AG09319 (cell line): ENCODE results near the gene SLC25A34.
"Not testable (repeated sequence)": the region's sequence is repeated elsewhere in the genome, so short reads cannot be mapped to it uniquely, and the experiment has no call there.

ENCODE experiments used
- DNase-seq: peaks from one replicate; pipeline ENCODE4 v3.0.0-alpha.2; 2010; ENCODE audit warnings: low read depth; ENCODE audit errors: extremely low read depth
- TF ChIP-seq, protein P1 (sequence below): IDR thresholded peaks from 2 replicates; pipeline ENCODE4 v1.5.1; 2011; ENCODE audit warnings: low read depth, mild to moderate bottlenecking, inconsistent platforms, low read length, moderate library complexity

The SLC25A34 gene

GRCh38 chr1:15696956-15697521 is 39.0 kb upstream of the SLC25A34 start:
- TF ChIP-seq, protein P1, sequence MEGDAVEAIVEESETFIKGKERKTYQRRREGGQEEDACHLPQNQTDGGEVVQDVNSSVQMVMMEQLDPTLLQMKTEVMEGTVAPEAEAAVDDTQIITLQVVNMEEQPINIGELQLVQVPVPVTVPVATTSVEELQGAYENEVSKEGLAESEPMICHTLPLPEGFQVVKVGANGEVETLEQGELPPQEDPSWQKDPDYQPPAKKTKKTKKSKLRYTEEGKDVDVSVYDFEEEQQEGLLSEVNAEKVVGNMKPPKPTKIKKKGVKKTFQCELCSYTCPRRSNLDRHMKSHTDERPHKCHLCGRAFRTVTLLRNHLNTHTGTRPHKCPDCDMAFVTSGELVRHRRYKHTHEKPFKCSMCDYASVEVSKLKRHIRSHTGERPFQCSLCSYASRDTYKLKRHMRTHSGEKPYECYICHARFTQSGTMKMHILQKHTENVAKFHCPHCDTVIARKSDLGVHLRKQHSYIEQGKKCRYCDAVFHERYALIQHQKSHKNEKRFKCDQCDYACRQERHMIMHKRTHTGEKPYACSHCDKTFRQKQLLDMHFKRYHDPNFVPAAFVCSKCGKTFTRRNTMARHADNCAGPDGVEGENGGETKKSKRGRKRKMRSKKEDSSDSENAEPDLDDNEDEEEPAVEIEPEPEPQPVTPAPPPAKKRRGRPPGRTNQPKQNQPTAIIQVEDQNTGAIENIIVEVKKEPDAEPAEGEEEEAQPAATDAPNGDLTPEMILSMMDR, result no peak
- DNase-seq, result no peak

- DNase-seq, result no peak
- TF ChIP-seq, protein P1, result no peak
Measured at GRCh38 chr1:15698201-15698600, 37.9 kb upstream of the SLC25A34 start.

- DNase-seq, result not testable (repeated sequence)
Measured at GRCh38 chr1:15699321-15699720, 36.7 kb upstream of the SLC25A34 start.

GRCh38 chr1:15700508-15700907 is 35.5 kb upstream of the SLC25A34 start:
- DNase-seq, result no peak
- TF ChIP-seq, protein P1, result no peak

DNA sequence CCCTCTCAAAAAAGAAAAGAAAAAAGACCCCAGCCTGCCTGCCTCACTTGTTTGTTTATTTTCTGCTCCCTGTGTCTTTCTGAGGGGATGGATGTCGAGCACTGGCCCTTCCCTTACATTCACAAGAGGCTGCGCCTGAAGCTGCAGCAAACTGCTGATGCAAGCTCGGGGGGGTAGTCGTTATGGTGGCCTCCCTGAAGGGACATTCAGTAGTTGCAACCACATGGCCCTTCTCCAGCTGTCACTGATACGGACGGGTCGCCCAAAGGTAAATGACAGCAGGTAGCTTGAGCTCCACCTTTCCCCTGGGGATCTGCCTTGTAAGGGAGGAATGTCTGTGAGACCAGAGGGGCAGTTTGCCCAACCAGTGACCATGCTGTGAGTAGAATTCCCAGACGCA is 34.3 kb upstream of the SLC25A34 start:
- DNase-seq, result no peak
- TF ChIP-seq, protein P1, result no peak

GRCh38 chr1:15702722-15703550 is 33.1 kb upstream of the SLC25A34 start:
- TF ChIP-seq, protein P1, result peak; percentile 35
- no peak for DNase-seq

- DNase-seq, result peak; percentile 80
- TF ChIP-seq, protein P1, result no peak
Measured at GRCh38 chr1:15703562-15703961, 32.5 kb upstream of the SLC25A34 start.
